ENCODE results near the gene TRIO.

Gene TRIO

DNA sequence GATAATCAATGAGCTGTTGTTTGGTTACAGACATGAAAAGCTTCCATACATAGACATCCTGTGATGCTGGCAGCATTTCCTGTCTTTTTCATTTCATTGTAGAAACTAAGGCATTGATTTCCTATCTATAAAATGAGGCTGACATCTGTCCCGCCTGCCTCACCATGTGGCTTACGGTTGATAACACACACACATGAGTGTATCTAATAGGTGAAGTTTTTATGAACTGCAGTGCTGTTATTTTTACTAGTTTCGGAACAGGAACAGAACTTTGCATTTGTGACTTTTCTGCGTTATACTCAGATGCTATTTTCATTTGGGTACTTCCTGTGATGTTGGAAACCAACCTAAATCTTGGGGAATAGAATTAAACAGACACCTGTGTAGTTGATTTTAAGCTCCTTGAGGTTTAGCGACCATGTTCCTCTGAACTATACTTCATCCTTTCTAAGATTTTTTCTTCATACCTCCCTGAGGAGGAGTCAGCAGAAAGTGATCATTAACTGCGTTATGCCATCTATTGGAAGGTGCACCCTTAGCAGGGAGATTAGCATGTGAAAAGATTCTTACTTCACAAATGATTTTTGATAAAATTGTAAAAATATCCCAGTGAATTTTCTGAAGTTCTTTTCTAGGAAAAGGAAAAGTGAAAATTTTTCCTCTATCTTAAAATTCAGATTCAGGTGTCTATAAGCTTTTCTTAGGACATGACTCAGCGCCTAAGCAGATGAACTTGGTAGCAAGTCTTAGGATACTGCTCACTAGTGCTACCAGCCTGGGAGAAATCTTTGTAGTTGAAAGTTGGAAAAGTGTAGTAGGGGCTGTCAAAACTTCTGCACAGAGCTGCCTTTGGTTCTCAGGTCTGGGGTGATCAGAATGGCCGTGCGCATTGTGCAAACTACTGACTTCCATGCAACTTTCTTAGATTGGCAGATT, 134.5 kb downstream of the TRIO start:
- no peak for DNase-seq
- Histone ChIP-seq H2AFZ (ENCODE audit: low read depth, low read length) (no peak overlapping the region), H3K27ac (ENCODE audit: low read length) (no peak overlapping the region), H4K20me1 (ENCODE audit: insufficient read depth, low read length) (no peaks in the 10 kb centered on the region), H3K9me3 (ENCODE audit: insufficient read depth, low read length, severe bottlenecking) (no peaks in the 10 kb centered on the region), H3K79me2 (ENCODE audit: insufficient read depth, low read length) (no peaks in the 10 kb centered on the region), H3K4me2 (ENCODE audit: insufficient read depth, low read length) (no peak overlapping the region), H3K4me3 (ENCODE audit: low read depth in 1 of 2, low read length in 2 of 2) (no peak overlapping the region), H3K27me3 (ENCODE audit: insufficient read depth, low read length, poor library complexity) (peaks cover 6% of the 10 kb centered on the region), H3K4me1 (ENCODE audit: insufficient read depth, low read length) (no peaks in the 10 kb centered on the region), H3K9ac (ENCODE audit: low read depth, low read length) (no peak overlapping the region), H3K36me3 (ENCODE audit: insufficient read depth, low read length) (no peaks in the 10 kb centered on the region)
- ATAC-seq (ENCODE audit: insufficient read depth, low read depth), result no peak
- TF ChIP-seq, protein P1, sequence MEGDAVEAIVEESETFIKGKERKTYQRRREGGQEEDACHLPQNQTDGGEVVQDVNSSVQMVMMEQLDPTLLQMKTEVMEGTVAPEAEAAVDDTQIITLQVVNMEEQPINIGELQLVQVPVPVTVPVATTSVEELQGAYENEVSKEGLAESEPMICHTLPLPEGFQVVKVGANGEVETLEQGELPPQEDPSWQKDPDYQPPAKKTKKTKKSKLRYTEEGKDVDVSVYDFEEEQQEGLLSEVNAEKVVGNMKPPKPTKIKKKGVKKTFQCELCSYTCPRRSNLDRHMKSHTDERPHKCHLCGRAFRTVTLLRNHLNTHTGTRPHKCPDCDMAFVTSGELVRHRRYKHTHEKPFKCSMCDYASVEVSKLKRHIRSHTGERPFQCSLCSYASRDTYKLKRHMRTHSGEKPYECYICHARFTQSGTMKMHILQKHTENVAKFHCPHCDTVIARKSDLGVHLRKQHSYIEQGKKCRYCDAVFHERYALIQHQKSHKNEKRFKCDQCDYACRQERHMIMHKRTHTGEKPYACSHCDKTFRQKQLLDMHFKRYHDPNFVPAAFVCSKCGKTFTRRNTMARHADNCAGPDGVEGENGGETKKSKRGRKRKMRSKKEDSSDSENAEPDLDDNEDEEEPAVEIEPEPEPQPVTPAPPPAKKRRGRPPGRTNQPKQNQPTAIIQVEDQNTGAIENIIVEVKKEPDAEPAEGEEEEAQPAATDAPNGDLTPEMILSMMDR (IDR thresholded peaks at IDR 0.05; ENCODE audit: borderline replicate concordance, extremely low read depth, low read length, poor library complexity, severe bottlenecking), result no peak
- no peak for TF ChIP-seq EZH2 (IDR thresholded peaks at IDR 0.05; ENCODE audit: borderline replicate concordance, low read depth, low read length, severe bottlenecking)

DNA sequence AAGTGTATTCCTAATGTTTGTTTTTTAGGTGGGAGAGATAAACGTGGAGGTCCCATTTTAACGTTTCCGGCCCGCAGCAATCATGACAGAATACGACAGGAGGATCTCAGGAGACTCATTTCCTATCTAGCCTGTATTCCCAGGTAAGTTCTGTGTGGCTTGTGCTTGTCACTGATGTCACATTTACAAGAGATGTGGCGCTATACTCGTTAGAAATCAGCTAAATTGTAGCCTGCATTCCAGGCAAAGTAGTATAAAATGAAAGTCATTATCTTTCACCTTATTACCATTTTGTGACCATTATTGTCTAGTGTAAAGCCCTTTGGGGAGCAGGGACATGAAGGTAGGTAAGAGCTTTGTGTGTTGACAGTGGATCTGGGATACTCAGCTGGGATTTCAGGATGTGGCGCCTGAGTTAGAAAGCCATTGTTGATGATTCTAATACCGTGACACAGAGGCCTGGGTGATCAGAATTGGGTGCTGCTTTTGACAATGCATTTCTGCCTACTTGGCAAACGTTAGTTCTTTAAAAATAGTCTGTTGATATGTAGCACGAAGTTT, 137.2 kb downstream of the TRIO start:
- Histone ChIP-seq H3K9me3 (ENCODE audit: insufficient read depth, low read length, severe bottlenecking) (no peaks in the 10 kb centered on the region), H4K20me1 (ENCODE audit: insufficient read depth, low read length) (no peaks in the 10 kb centered on the region), H3K27ac (ENCODE audit: low read length) (no peak overlapping the region), H3K36me3 (ENCODE audit: insufficient read depth, low read length) (no peaks in the 10 kb centered on the region), H3K4me3 (ENCODE audit: low read depth in 1 of 2, low read length in 2 of 2) (no peak overlapping the region), H3K4me2 (ENCODE audit: insufficient read depth, low read length) (no peak overlapping the region), H2AFZ (ENCODE audit: low read depth, low read length) (no peak overlapping the region), H3K27me3 (ENCODE audit: insufficient read depth, low read length, poor library complexity) (no peaks in the 10 kb centered on the region), H3K79me2 (ENCODE audit: insufficient read depth, low read length) (no peaks in the 10 kb centered on the region), H3K4me1 (ENCODE audit: insufficient read depth, low read length) (no peaks in the 10 kb centered on the region), H3K9ac (ENCODE audit: low read depth, low read length) (no peak overlapping the region)
- TF ChIP-seq, protein P1 (IDR thresholded peaks at IDR 0.05; ENCODE audit: borderline replicate concordance, extremely low read depth, low read length, poor library complexity, severe bottlenecking), result no peak
- no peak for TF ChIP-seq EZH2 (IDR thresholded peaks at IDR 0.05; ENCODE audit: borderline replicate concordance, low read depth, low read length, severe bottlenecking)
- ATAC-seq (ENCODE audit: insufficient read depth, low read depth) (no peak), DNase-seq (no peak)

DNA sequence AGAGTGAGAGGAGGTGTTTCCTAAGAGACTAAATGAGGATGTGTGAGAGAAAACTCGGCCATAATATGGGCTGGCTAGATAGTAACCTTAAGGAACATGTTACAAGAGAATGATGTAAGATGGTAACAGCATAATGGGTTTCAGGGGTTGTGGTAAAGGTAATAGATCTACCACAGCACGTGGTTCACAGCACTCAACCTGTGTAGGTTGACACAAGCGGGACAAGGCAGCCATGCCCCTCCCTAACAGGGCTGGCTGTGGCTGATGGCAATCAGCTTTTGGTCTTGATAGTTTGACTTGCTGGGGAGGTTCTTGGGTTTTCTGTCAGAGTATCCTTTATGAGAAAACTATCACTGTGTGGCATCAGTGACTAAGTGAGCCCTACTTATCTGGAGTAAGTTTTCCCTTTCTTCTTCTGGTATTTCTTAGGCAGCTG, 138.6 kb downstream of the TRIO start:
- Histone ChIP-seq H3K9ac (ENCODE audit: low read depth, low read length) (no peak overlapping the region), H3K36me3 (ENCODE audit: insufficient read depth, low read length) (no peaks in the 10 kb centered on the region), H3K9me3 (ENCODE audit: insufficient read depth, low read length, severe bottlenecking) (no peaks in the 10 kb centered on the region), H3K4me2 (ENCODE audit: insufficient read depth, low read length) (no peak overlapping the region), H3K27me3 (ENCODE audit: insufficient read depth, low read length, poor library complexity) (no peaks in the 10 kb centered on the region), H3K4me1 (ENCODE audit: insufficient read depth, low read length) (no peaks in the 10 kb centered on the region), H3K79me2 (ENCODE audit: insufficient read depth, low read length) (no peaks in the 10 kb centered on the region), H4K20me1 (ENCODE audit: insufficient read depth, low read length) (no peaks in the 10 kb centered on the region), H3K4me3 (ENCODE audit: low read depth in 1 of 2, low read length in 2 of 2) (no peak overlapping the region), H3K27ac (ENCODE audit: low read length) (no peak overlapping the region), H2AFZ (ENCODE audit: low read depth, low read length) (no peak overlapping the region)
- no peak for DNase-seq
- no peak for ATAC-seq (ENCODE audit: insufficient read depth, low read depth)
- TF ChIP-seq EZH2 (IDR thresholded peaks at IDR 0.05; ENCODE audit: borderline replicate concordance, low read depth, low read length, severe bottlenecking), result no peak
- TF ChIP-seq, protein P1 (IDR thresholded peaks at IDR 0.05; ENCODE audit: borderline replicate concordance, extremely low read depth, low read length, poor library complexity, severe bottlenecking), result no peak
